Activated CD4-positive, alpha-beta memory T cell treated with anti-CD3 and anti-CD28 coated beads for 36 hours (primary cell): Measurements from ENCODE around the gene ZYG11B. TPM values are rescaled to one million over a fixed set of nuclear protein-coding genes. Genes with fewer than 3 reads are reported as not detected.
"Not testable (repeated sequence)": the region's sequence is repeated elsewhere in the genome, so short reads cannot be mapped to it uniquely, and the experiment has no call there.

Source experiments
- CTCF ChIA-PET: fragments of 350-600 bp; sonication (Branson Sonifier 250); formaldehyde crosslinking; loops from one replicate; lab custom pipeline; 2021; ENCODE audit warnings: antibody characterized with exemption, inconsistent platforms; lab: Charles Lee
- POLR2A ChIA-PET: fragments of 350-600 bp; sonication (Branson Sonifier 250); formaldehyde crosslinking; loops from one replicate; lab custom pipeline; 2021; ENCODE audit warnings: antibody characterized with exemption; lab: Charles Lee
- DNase-seq: peaks from one replicate; pipeline ENCODE4 v3.0.0-alpha.2; 2020
- H3K27ac Mint-ChIP-seq: one replicate; pipeline ENCODE4 v1.8.0; 2021; ENCODE audit warnings: mixed read lengths
- H3K27me3 Mint-ChIP-seq: one replicate; pipeline ENCODE4 v1.8.0; 2021; ENCODE audit warnings: mixed read lengths
- H3K36me3 Mint-ChIP-seq: one replicate; pipeline ENCODE4 v1.8.0; 2021; ENCODE audit warnings: mixed read lengths
- H3K4me1 Mint-ChIP-seq: one replicate; pipeline ENCODE4 v1.8.0; 2021; ENCODE audit warnings: low read depth, mixed read lengths
- H3K4me3 Mint-ChIP-seq: one replicate; pipeline ENCODE4 v1.8.0; 2021; ENCODE audit warnings: mild to moderate bottlenecking, mixed read lengths
- H3K9me3 Mint-ChIP-seq: one replicate; pipeline ENCODE4 v1.8.0; 2021; ENCODE audit warnings: mixed read lengths
- intact Hi-C: fragments of 100-400 bp; cut with micrococcal nuclease; formaldehyde crosslinking; loops from one replicate; pipeline ENCODE4 v1.15.1; 2023
- total RNA-seq, 2 experiments: library from RNA; stranded (reverse); gene quantifications; one replicate each; pipeline ENCODE4 v1.2.3, GENCODE V29; 2021

ZYG11B gene
- total RNA-seq, 2 experiments from 2014 or later = 14.2 to 14.8 TPM

DNA sequence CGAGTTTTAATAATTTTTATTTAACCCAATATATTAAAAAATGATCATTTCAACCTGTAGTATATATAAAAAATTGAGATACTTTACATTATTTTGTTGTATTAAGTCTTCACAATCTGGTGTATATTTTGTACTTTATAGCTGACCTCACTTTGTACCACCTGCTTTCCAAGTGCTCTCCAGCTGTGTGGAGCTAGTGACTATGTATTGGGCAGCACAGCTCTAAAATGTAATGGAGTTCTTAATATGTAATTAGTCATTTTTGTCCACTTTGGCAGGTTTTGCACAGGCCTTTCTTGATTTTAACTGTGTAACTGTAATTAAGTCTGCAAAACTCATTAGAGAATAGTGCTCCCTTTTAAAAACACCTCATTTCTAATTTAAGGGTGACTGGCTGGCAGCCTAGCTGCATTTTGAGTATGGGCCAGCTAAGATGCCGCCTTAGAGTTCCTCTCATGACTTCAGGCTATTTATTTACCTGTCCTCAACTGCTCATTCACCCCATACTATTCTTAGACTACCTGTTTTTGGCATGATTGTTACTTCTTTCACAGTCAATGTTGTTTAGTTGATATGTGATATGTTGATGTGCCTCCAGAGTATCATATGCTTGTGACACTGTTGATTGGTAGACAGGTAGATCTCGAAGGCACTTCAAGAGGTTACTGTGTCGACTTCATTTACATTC is 43.2 kb downstream of the ZYG11B start:
- ChIA-PET CTCF (no interaction called here), POLR2A (no interaction called here)
- no peak for DNase-seq
- Mint-ChIP-seq H3K27me3 (no peaks in the 10 kb centered on the region), H3K4me3 (no peak overlapping the region), H3K4me1 (peaks cover 7% of the 10 kb centered on the region), H3K36me3 (peaks cover 19% of the 10 kb centered on the region), H3K27ac (no peak overlapping the region), H3K9me3 (no peaks in the 10 kb centered on the region)
- intact Hi-C loops = no loop called here

GRCh38 chr1:52771384-52771783 is 45.1 kb downstream of the ZYG11B start:
- Mint-ChIP-seq H3K27me3 (no peaks in the 10 kb centered on the region), H3K36me3 (peaks cover 23% of the 10 kb centered on the region), H3K27ac (no peak overlapping the region), H3K9me3 (no peaks in the 10 kb centered on the region), H3K4me1 (peaks cover 5% of the 10 kb centered on the region), H3K4me3 (no peak overlapping the region)
- no peak for DNase-seq
- intact Hi-C loops = no loop called here
- ChIA-PET CTCF (no interaction called here), POLR2A (no interaction called here)

DNA sequence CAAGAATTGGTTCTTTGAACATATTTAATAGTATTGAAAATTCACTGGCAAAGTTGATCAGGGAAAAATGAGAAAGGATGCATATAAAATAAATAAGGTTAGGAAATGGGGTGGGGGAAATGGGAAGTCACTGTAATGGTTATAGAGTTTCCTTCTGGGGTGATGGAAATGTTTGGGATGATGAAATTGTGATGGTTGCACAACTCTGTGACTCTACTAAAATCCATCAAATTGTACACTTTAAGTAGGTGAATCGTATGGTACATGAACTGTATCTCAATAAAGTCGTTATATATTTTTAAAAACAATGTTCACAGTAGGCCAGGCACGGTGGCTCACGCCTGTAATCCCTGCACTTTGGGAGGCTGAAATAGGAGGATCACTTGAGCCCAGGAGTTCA is 59.9 kb downstream of the ZYG11B start:
- H3K27me3 Mint-ChIP-seq = no peaks in the 10 kb centered on the region
- no peak overlapping the region for H3K27ac Mint-ChIP-seq
- no peaks in the 10 kb centered on the region for H3K9me3 Mint-ChIP-seq
- ChIA-PET CTCF (no interaction called here), POLR2A (no interaction called here)
- no peak for DNase-seq
- peaks cover 17% of the 10 kb centered on the region for H3K36me3 Mint-ChIP-seq
- intact Hi-C loops = no loop called here
- H3K4me1 Mint-ChIP-seq = no peaks in the 10 kb centered on the region
- H3K4me3 Mint-ChIP-seq = no peak overlapping the region

DNA sequence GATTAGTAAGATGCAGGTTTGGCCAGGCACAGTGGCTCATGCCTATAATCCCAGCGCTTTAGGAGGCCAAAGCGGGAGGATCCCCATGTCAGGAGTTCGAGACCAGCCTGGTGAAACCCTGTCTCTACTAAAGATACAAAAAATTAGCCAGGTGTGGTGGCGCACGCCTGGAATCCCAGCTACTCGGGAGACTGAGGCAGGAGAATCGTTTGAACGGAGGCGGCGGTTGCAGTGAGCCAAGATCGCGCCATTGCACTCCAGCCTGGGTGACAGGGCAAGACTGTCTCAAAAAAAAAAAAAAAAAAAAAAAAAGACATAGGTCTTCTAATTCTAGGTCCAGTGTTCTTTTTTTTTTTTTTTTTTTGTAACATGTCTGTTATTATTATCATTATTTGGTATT is 64.2 kb downstream of the ZYG11B start:
- DNase-seq, intact Hi-C loops, H3K4me1 Mint-ChIP-seq, POLR2A ChIA-PET, H3K27me3 Mint-ChIP-seq, H3K9me3 Mint-ChIP-seq, CTCF ChIA-PET, H3K36me3 Mint-ChIP-seq, H3K27ac Mint-ChIP-seq, H3K4me3 Mint-ChIP-seq: not testable (repeated sequence)

- ChIA-PET POLR2A (no interaction called here), CTCF (no interaction called here)
- no peak for DNase-seq
- Mint-ChIP-seq H3K27ac (no peak overlapping the region), H3K4me3 (no peak overlapping the region), H3K4me1 (no peaks in the 10 kb centered on the region), H3K9me3 (no peaks in the 10 kb centered on the region), H3K36me3 (peaks cover 4% of the 10 kb centered on the region), H3K27me3 (no peaks in the 10 kb centered on the region)
- intact Hi-C loops = no loop called here
Measured at GRCh38 chr1:52792036-52792435, 65.8 kb downstream of the ZYG11B start.

DNA sequence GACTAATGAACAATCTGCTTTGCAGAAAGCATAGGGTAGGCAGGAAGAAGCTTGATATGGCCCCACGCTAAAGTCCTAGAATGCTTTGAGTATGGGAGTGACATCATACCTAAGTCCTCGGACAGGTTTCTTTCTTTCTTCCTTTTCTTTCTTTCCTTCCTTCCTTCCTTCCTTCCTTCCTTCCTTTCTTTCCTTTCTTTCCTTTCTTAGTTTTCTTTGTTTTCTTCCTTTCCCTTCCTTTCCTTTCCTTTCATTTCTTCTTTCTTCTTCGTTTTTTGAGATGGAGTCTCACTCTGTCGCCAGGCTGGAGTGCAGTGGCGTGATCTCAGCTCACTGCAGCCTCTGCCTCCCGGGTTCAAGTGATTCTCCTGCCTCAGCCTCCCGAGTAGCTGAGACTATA is 67.5 kb downstream of the ZYG11B start:
- H3K9me3 Mint-ChIP-seq, H3K27ac Mint-ChIP-seq: not testable (repeated sequence)

GRCh38 chr1:52795464-52795863 is 69.2 kb downstream of the ZYG11B start:
- CTCF ChIA-PET = no interaction called here

More for the DNA sequence above, 67.5 kb downstream of the ZYG11B start:
- CTCF ChIA-PET, intact Hi-C loops, DNase-seq, H3K36me3 Mint-ChIP-seq, POLR2A ChIA-PET, H3K27me3 Mint-ChIP-seq, H3K4me1 Mint-ChIP-seq, H3K4me3 Mint-ChIP-seq: not testable (repeated sequence)

GRCh38 chr1:52798331-52798730 is 72.1 kb downstream of the ZYG11B start:
- no peaks in the 10 kb centered on the region for H3K27me3 Mint-ChIP-seq
- H3K4me1 Mint-ChIP-seq = no peaks in the 10 kb centered on the region
- intact Hi-C loops = no loop called here
- DNase-seq = no peak
- CTCF ChIA-PET = interaction anchor here (0.6 to 1.1 kb wide), 2 partner anchors 112 to 291 kb away, joined by 3 read pairs; no protein-coding TSS in a partner anchor
- no peak overlapping the region for H3K4me3 Mint-ChIP-seq
- peaks cover 6% of the 10 kb centered on the region for H3K36me3 Mint-ChIP-seq
- H3K27ac Mint-ChIP-seq = no peak overlapping the region
- H3K9me3 Mint-ChIP-seq = no peaks in the 10 kb centered on the region
- POLR2A ChIA-PET = no interaction called here

More at GRCh38 chr1:52795464-52795863, 69.2 kb downstream of the ZYG11B start:
- H3K4me1 Mint-ChIP-seq = no peaks in the 10 kb centered on the region
- H3K36me3 Mint-ChIP-seq = peaks cover 4% of the 10 kb centered on the region
- POLR2A ChIA-PET = no interaction called here
- no peak overlapping the region for H3K27ac Mint-ChIP-seq
- no peak overlapping the region for H3K4me3 Mint-ChIP-seq
- H3K9me3 Mint-ChIP-seq = no peaks in the 10 kb centered on the region
- DNase-seq = no peak
- intact Hi-C loops = no loop called here
- H3K27me3 Mint-ChIP-seq = no peaks in the 10 kb centered on the region

DNA sequence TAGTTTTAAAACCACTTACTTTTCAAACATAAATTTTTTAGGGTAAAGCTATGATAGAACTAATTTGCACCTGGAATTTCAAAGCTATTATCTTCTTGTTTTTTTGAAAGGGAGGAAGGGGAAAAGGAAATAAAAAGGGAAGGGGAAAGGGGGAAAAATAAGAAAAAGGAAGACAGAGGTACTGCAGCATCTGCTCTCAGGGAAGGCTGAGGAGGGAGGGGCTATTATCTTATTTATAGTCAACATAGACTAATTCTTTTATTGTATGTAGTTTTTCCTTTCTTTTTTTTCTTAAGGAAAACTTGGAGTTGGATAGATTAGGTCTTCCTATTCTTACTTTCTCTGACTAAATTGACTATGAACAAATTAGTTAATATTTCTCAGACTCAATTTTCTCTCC is 74.8 kb downstream of the ZYG11B start:
- H3K27ac Mint-ChIP-seq = no peak overlapping the region
- no peak overlapping the region for H3K4me3 Mint-ChIP-seq
- H3K4me1 Mint-ChIP-seq = no peaks in the 10 kb centered on the region
- ChIA-PET POLR2A (interaction anchor here (0.7 kb wide), 1 partner anchor 337 kb away, joined by 3 read pairs; no protein-coding TSS in a partner anchor), CTCF (interaction anchor here (0.7 kb wide), 1 partner anchor 121 kb away, joined by 3 read pairs; the partner anchor contains the start of gene ECHDC2)
- DNase-seq = no peak
- H3K36me3 Mint-ChIP-seq = peaks cover 6% of the 10 kb centered on the region
- no peaks in the 10 kb centered on the region for H3K27me3 Mint-ChIP-seq
- no peaks in the 10 kb centered on the region for H3K9me3 Mint-ChIP-seq
- intact Hi-C loops = no loop called here

DNA sequence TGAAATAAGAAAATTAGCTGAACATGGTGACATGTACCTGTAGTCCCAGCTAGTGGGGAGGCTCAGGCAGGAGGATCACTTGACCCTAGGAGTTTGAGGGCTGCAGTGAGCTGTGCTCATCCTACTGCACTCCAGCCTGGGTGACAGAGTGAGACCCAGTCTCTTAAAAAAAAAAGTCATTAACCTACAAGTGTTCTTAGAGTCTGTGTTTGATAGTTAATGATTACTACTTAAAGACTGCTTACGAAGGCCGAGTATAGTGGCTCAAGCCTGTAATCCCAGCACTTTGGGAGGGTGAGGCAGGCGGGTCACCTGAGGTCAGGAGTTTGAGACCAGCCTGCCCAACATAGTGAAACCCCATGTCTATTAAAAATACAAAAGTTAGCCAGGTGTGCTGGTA is 77.8 kb downstream of the ZYG11B start:
- H3K27ac Mint-ChIP-seq, intact Hi-C loops, POLR2A ChIA-PET, H3K36me3 Mint-ChIP-seq, H3K4me1 Mint-ChIP-seq, H3K4me3 Mint-ChIP-seq, CTCF ChIA-PET, DNase-seq, H3K27me3 Mint-ChIP-seq, H3K9me3 Mint-ChIP-seq: not testable (repeated sequence)

- intact Hi-C loops = no loop called here
- H3K27me3 Mint-ChIP-seq = no peaks in the 10 kb centered on the region
- no peak for DNase-seq
- POLR2A ChIA-PET = no interaction called here
- CTCF ChIA-PET = no interaction called here
- no peaks in the 10 kb centered on the region for H3K9me3 Mint-ChIP-seq
- H3K27ac Mint-ChIP-seq = no peak overlapping the region
- H3K4me3 Mint-ChIP-seq = no peak overlapping the region
- H3K4me1 Mint-ChIP-seq = no peaks in the 10 kb centered on the region
- H3K36me3 Mint-ChIP-seq = peaks cover 16% of the 10 kb centered on the region
Measured at GRCh38 chr1:52814465-52814864, 88.2 kb downstream of the ZYG11B start.

DNA sequence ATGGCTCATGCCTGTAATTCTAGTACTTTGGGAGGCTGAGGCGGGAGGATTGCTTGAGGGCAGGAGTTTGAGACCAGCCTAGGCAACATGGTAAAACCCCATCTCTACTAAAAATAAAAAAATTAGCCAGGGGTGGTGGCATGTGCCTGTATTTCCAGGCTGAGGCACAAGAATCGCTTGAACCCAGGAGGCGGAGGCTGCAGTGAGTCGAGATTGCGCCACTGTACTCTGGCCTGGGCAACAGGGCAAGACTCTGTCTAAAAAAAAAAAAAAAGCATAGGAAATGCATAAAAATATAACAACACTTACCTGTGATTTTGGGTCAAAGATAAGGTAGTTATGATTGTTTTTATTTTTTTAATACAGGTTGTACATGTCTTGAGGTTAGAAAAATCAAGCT is 94.6 kb downstream of the ZYG11B start:
- H3K36me3 Mint-ChIP-seq = peaks cover 16% of the 10 kb centered on the region
- POLR2A ChIA-PET, intact Hi-C loops, DNase-seq, H3K27me3 Mint-ChIP-seq, H3K9me3 Mint-ChIP-seq, H3K27ac Mint-ChIP-seq, H3K4me3 Mint-ChIP-seq, H3K4me1 Mint-ChIP-seq: not testable (repeated sequence)
- CTCF ChIA-PET = interaction anchor here (0.6 kb wide), 1 partner anchor 47 kb away, joined by 4 read pairs; no protein-coding TSS in a partner anchor

GRCh38 chr1:52825868-52826267 is 99.6 kb downstream of the ZYG11B start:
- ChIA-PET POLR2A (no interaction called here), CTCF (interaction anchor here (0.7 to 0.9 kb wide), 3 partner anchors 9 to 129 kb away, joined by 3 to 4 read pairs (median 3); no protein-coding TSS in a partner anchor)
- Mint-ChIP-seq H3K4me1 (no peaks in the 10 kb centered on the region), H3K9me3 (no peaks in the 10 kb centered on the region), H3K4me3 (no peak overlapping the region), H3K27ac (no peak overlapping the region), H3K27me3 (no peaks in the 10 kb centered on the region), H3K36me3 (peaks cover 6% of the 10 kb centered on the region)
- DNase-seq = no peak
- intact Hi-C loops = loop anchor here (5.0 kb wide), 1 partner anchor 124 kb away; no protein-coding TSS in a partner anchor
